Neural cell (in vitro differentiated cells): ENCODE results near the gene ELOVL1. TPM values are rescaled to one million over a fixed set of nuclear protein-coding genes. Genes with fewer than 3 reads are reported as not detected.

Experiments used
- H2AFZ ChIP-seq: fragments of 200-600, 300-800 bp; sonication (generic), shearing (Covaris generic); 2 replicates; pipeline ENCODE4 v1.6.0; 2014; ENCODE audit warnings: low read depth, mild to moderate bottlenecking, antibody characterized with exemption, low read length, moderate library complexity
- H3F3A ChIP-seq: fragments of 200-600 bp; shearing (Covaris generic); 2 replicates; pipeline ENCODE4 v1.6.1; 2016; ENCODE audit warnings: mild to moderate bottlenecking, moderate library complexity, mixed read lengths, antibody characterized with exemption, low read length; ENCODE audit not compliant: insufficient read depth, poor library complexity, severe bottlenecking
- H3K27ac ChIP-seq: fragments of 200-600, 300-800 bp; sonication (generic), shearing (Covaris generic); 2 replicates; pipeline ENCODE4 v1.5.1; 2014; ENCODE audit warnings: mild to moderate bottlenecking, low read length, moderate library complexity
- H3K27me3 ChIP-seq: fragments of 300-800, 200-600 bp; sonication (generic), shearing (Covaris generic); 2 replicates; pipeline ENCODE4 v1.6.0; 2014; ENCODE audit warnings: mild to moderate bottlenecking, low read depth, low read length, moderate library complexity; ENCODE audit not compliant: insufficient read depth
- H3K36me3 ChIP-seq: fragments of 300-800, 200-600 bp; sonication (generic), shearing (Covaris generic); 2 replicates; pipeline ENCODE4 v1.5.1; 2014; ENCODE audit warnings: mild to moderate bottlenecking, antibody characterized with exemption, low read length, moderate library complexity; ENCODE audit not compliant: insufficient read depth
- H3K4me2 ChIP-seq: fragments of 300-800, 200-600 bp; sonication (generic), shearing (Covaris generic); 2 replicates; pipeline ENCODE4 v1.6.0; 2014; ENCODE audit warnings: mild to moderate bottlenecking, low read length
- H3K4me3 ChIP-seq: fragments of 300-800, 200-600 bp; sonication (generic), shearing (Covaris generic); 2 replicates; pipeline ENCODE4 v1.5.1; 2014; ENCODE audit warnings: mild to moderate bottlenecking, low read length, moderate library complexity
- H3K79me2 ChIP-seq: fragments of 200-600 bp; shearing (Covaris generic); replicated peaks from 2 replicates; pipeline ENCODE4 v1.6.0; 2014; ENCODE audit warnings: mild to moderate bottlenecking, low read length, moderate library complexity; ENCODE audit not compliant: insufficient read depth
- H3K9ac ChIP-seq: fragments of 300-800, 200-600 bp; sonication (generic), shearing (Covaris generic); 2 replicates; pipeline ENCODE4 v1.6.1; 2016; ENCODE audit warnings: mild to moderate bottlenecking, low read length, mixed read lengths
- H3K9me2 ChIP-seq: fragments of 200-600 bp; shearing (Covaris generic); 2 replicates; pipeline ENCODE4 v1.6.1; 2016; ENCODE audit warnings: mild to moderate bottlenecking, low read length, mixed read lengths; ENCODE audit not compliant: insufficient read depth
- H3K9me3 ChIP-seq: fragments of 200-600, 300-800 bp; sonication (generic), shearing (Covaris generic); 2 replicates; pipeline ENCODE4 v1.6.1; 2016; ENCODE audit warnings: mild to moderate bottlenecking, mixed run types, low read length, moderate library complexity, mixed read lengths
- H4K20me1 ChIP-seq: fragments of 200-600 bp; shearing (Covaris generic); 2 replicates; pipeline ENCODE4 v1.6.1; 2016; ENCODE audit warnings: mild to moderate bottlenecking, mixed run types; ENCODE audit not compliant: insufficient read depth
- CTCF ChIP-seq: fragments of 450-650 bp; IDR thresholded peaks from 2 replicates; pipeline ENCODE4 v1.5.1; 2014; ENCODE audit warnings: antibody characterized with exemption, mild to moderate bottlenecking, moderate library complexity; ENCODE audit not compliant: poor library complexity, severe bottlenecking
- EP300 ChIP-seq: fragments of 450-650 bp; conservative IDR thresholded peaks from 2 replicates; pipeline ENCODE4 v1.6.1; 2014; ENCODE audit warnings: antibody characterized with exemption, mild to moderate bottlenecking, moderate library complexity; ENCODE audit not compliant: poor library complexity, severe bottlenecking
- EZH2 ChIP-seq: fragments of 200-600, 300-800 bp; shearing (Covaris generic), sonication (generic); IDR thresholded peaks from 2 replicates; pipeline ENCODE4 v1.6.1; 2014; ENCODE audit warnings: antibody characterized with exemption, low read length, borderline replicate concordance, mild to moderate bottlenecking; ENCODE audit not compliant: insufficient read depth, poor library complexity, severe bottlenecking
- MXI1 ChIP-seq: fragments of 450-650 bp; conservative IDR thresholded peaks from 2 replicates; pipeline ENCODE4 v1.6.1; 2014; ENCODE audit warnings: antibody characterized with exemption, mild to moderate bottlenecking; ENCODE audit not compliant: poor library complexity, severe bottlenecking
- SMC3 ChIP-seq: fragments of 450-650 bp; conservative IDR thresholded peaks from 2 replicates; pipeline ENCODE4 v1.6.1; 2014; ENCODE audit warnings: antibody characterized with exemption, mild to moderate bottlenecking, moderate library complexity; ENCODE audit not compliant: poor library complexity
- TAF1 ChIP-seq: IDR thresholded peaks from 2 replicates; pipeline ENCODE4 v1.6.1; 2012; ENCODE audit warnings: low read depth
- polyA plus RNA-seq: library from polyadenylated mRNA; depleted of rRNA; stranded (reverse); fragments of >200 nt; gene quantifications from 2 replicates; pipeline ENCODE4 v1.2.3, GENCODE V29; 2014

Gene ELOVL1
- polyA plus RNA-seq, 1 donor from 2014 or later, result 12.9 TPM

- no peak overlapping the region for H3K9ac ChIP-seq
- no peaks in the 10 kb centered on the region for H3F3A ChIP-seq
- H3K9me3 ChIP-seq, result no peaks in the 10 kb centered on the region
- H2AFZ ChIP-seq, result no peak overlapping the region
- no peaks in the 10 kb centered on the region for H3K36me3 ChIP-seq
- H3K9me2 ChIP-seq, result no peaks in the 10 kb centered on the region
- H4K20me1 ChIP-seq, result no peaks in the 10 kb centered on the region
- H3K4me3 ChIP-seq, result no peak overlapping the region
- no peak overlapping the region for H3K27ac ChIP-seq
- no peaks in the 10 kb centered on the region for H3K79me2 ChIP-seq
- H3K4me2 ChIP-seq, result no peak overlapping the region
- TF ChIP-seq SMC3, result no peak
- no peak for TF ChIP-seq EZH2
- no peaks in the 10 kb centered on the region for H3K27me3 ChIP-seq
Measured at GRCh38 chr1:43316738-43317520, 50.9 kb downstream of the ELOVL1 start.

DNA sequence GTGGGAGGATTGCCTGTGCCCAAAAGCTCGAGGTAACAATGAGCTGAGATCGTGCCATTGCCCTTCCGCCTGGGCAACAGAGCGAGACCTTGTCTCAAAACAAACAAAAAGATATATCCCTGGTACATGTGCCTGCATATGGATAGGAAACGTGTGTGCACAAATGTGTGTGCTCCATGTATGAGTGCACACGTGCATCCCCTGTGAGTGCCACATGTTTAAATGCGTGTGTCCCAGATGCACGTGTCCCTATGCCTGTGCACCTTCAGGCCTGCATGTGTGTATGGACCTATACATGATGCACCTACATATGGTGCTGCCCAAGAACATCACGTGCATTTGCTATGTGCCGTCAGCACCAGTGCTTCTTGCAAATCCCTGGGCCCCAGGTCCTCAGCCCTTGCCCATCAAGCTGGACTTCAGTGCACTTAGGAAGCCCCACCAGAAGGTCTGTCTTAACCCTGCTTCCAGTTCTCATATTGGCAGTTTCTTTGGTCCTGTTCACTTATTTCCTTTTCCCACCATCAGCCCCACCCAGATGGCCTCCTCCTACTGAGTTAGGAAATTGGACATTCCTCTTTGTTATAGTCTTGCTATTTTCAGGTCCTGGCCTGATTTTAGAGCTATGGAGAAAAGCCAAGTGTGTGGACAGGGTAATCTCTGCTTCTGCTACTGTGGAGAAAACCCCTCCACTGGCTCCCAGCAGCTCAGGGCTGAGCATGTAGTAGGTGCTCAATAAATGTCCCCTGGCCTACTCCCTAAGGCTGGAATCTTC lies 51.7 kb downstream of the ELOVL1 start:
- H2AFZ ChIP-seq, result no peak overlapping the region

GRCh38 chr1:43315481-43315880 lies 52.3 kb downstream of the ELOVL1 start:
- Histone ChIP-seq H4K20me1 (no peaks in the 10 kb centered on the region), H3K4me2 (no peak overlapping the region), H3K9me3 (no peaks in the 10 kb centered on the region), H3K79me2 (no peaks in the 10 kb centered on the region), H3K27ac (no peak overlapping the region), H3K4me3 (no peak overlapping the region), H3K9ac (no peak overlapping the region), H3K9me2 (no peaks in the 10 kb centered on the region), H3K27me3 (no peaks in the 10 kb centered on the region), H3K36me3 (no peaks in the 10 kb centered on the region), H3F3A (no peaks in the 10 kb centered on the region), H2AFZ (no peak overlapping the region)
- no peak for TF ChIP-seq CTCF
- TF ChIP-seq TAF1, result no peak
- TF ChIP-seq EP300, result no peak
- no peak for TF ChIP-seq EZH2

More for the DNA sequence above, 51.7 kb downstream of the ELOVL1 start:
- no peak overlapping the region for H3K4me2 ChIP-seq
- no peaks in the 10 kb centered on the region for H3K9me2 ChIP-seq
- TF ChIP-seq CTCF (no peak), MXI1 (no peak), EZH2 (no peak)
- H3K9ac ChIP-seq, result no peak overlapping the region
- H3K9me3 ChIP-seq, result no peaks in the 10 kb centered on the region
- no peaks in the 10 kb centered on the region for H3K79me2 ChIP-seq
- H3F3A ChIP-seq, result no peaks in the 10 kb centered on the region
- H4K20me1 ChIP-seq, result no peaks in the 10 kb centered on the region
- H3K27ac ChIP-seq, result no peak overlapping the region
- H3K27me3 ChIP-seq, result no peaks in the 10 kb centered on the region
- H3K36me3 ChIP-seq, result no peaks in the 10 kb centered on the region
- H3K4me3 ChIP-seq, result no peak overlapping the region
